Midbrain (tissue), 1 donor: Measurements from ENCODE around the gene BTF3L4.
"Not testable (repeated sequence)": the region's sequence is repeated elsewhere in the genome, so short reads cannot be mapped to it uniquely, and the experiment has no call there.

ENCODE experiments used
- DNase-seq: peaks from one replicate; lab custom pipeline; 2025; lab: John Stamatoyannopoulos, UW

Gene BTF3L4

GRCh38 chr1:52056163-52056936 lies at the start of gene BTF3L4:
Gene BTF3L4 (plus strand): TSS chr1:52056295. CDS start chr1:52059848, 3,553 bp downstream.
- DNase-seq, result peak; percentile 96

- no peak for DNase-seq
Observed at GRCh38 chr1:52007215-52008002, 48.7 kb upstream of the BTF3L4 start.

- DNase-seq, result no peak
Observed at GRCh38 chr1:52008071-52008809, 47.9 kb upstream of the BTF3L4 start.

GRCh38 chr1:52022133-52022532 lies 34.0 kb upstream of the BTF3L4 start:
- DNase-seq, result no peak

- no peak for DNase-seq
Observed at GRCh38 chr1:52026278-52026677, 29.8 kb upstream of the BTF3L4 start.

- no peak for DNase-seq
Observed at GRCh38 chr1:52028328-52028727, 27.8 kb upstream of the BTF3L4 start.

- not testable (repeated sequence) for DNase-seq
Observed at GRCh38 chr1:52028839-52029238, 27.3 kb upstream of the BTF3L4 start.

GRCh38 chr1:52032124-52032784 lies 23.8 kb upstream of the BTF3L4 start:
- no peak for DNase-seq

- DNase-seq, result no peak
Observed at GRCh38 chr1:52032785-52033131, 23.3 kb upstream of the BTF3L4 start.

GRCh38 chr1:52033190-52034049 lies 22.7 kb upstream of the BTF3L4 start, which contains the start of gene KTI12:
Gene KTI12 (minus strand): TSS chr1:52033810. CDS start chr1:52033761, 49 bp downstream.
- DNase-seq, result peak; percentile 86

GRCh38 chr1:52034050-52034384 lies 22.1 kb upstream of the BTF3L4 start:
- no peak for DNase-seq

- no peak for DNase-seq
Observed at GRCh38 chr1:52037402-52037814, 18.7 kb upstream of the BTF3L4 start.

- no peak for DNase-seq
Observed at GRCh38 chr1:52037909-52038308, 18.2 kb upstream of the BTF3L4 start.

- DNase-seq, result no peak
Observed at GRCh38 chr1:52041551-52042185, 14.4 kb upstream of the BTF3L4 start.

GRCh38 chr1:52045236-52045635 lies 10.9 kb upstream of the BTF3L4 start:
- no peak for DNase-seq

GRCh38 chr1:52045666-52046195 lies 10.4 kb upstream of the BTF3L4 start:
- DNase-seq, result not testable (repeated sequence)

- not testable (repeated sequence) for DNase-seq
Observed at GRCh38 chr1:52049337-52049736, 6.8 kb upstream of the BTF3L4 start.

- DNase-seq, result no peak
Observed at GRCh38 chr1:52053862-52054261, 2.2 kb upstream of the BTF3L4 start.

- DNase-seq, result no peak
Observed at GRCh38 chr1:52054496-52055065, 1.5 kb upstream of the BTF3L4 start.
